Lower lobe of right lung (tissue), 2 donors: ENCODE measurements around the gene DNAJC1. TPM values are rescaled to one million over a fixed set of nuclear protein-coding genes. Genes with fewer than 3 reads are reported as not detected.

Experiments
- ATAC-seq, 2 donors: fragments of 200-7000 bp; cut with Tn5 transposase; one replicate each; pipeline ENCODE4 v1.9.1; 2020 to 2022; ENCODE audit warnings: mild to moderate bottlenecking in 2 of 2, moderate library complexity in 2 of 2
- DNase-seq: peaks from one replicate; pipeline ENCODE4 v3.0.0-alpha.2; 2020
- H3K27ac ChIP-seq: fragments of 200-600 bp; one replicate; pipeline ENCODE4 v1.8.0; 2022
- H3K27me3 ChIP-seq: fragments of 200-600 bp; one replicate; pipeline ENCODE4 v1.8.0; 2022; ENCODE audit warnings: low read depth
- H3K36me3 ChIP-seq: fragments of 200-600 bp; one replicate; pipeline ENCODE4 v1.8.0; 2022; ENCODE audit warnings: mild to moderate bottlenecking
- H3K4me1 ChIP-seq: fragments of 200-600 bp; one replicate; pipeline ENCODE4 v1.8.0; 2022
- H3K4me3 ChIP-seq: fragments of 200-600 bp; one replicate; pipeline ENCODE4 v1.8.0; 2022; ENCODE audit warnings: mild to moderate bottlenecking
- H3K9me3 ChIP-seq: fragments of 200-600 bp; one replicate; pipeline ENCODE4 v1.8.0; 2022
- intact Hi-C: fragments of 100-400 bp; cut with DNase I; formaldehyde crosslinking; loops from one replicate; pipeline ENCODE4 v1.11.0; 2022
- total RNA-seq: library from RNA; stranded (reverse); fragmentation: NEBNext Ultra II Directional; extraction: Animal tissue kit (Norgen Biotek cat#: 25700); gene quantifications from one replicate; pipeline ENCODE4 v1.2.1, GENCODE V29; 2021
- TF ChIP-seq, protein P1 (sequence below): fragments of 200-600 bp; IDR thresholded peaks from one replicate; pipeline ENCODE4 v1.8.0; 2022; ENCODE audit warnings: antibody characterized with exemption, mild to moderate bottlenecking
- donor health status: DM: no; HTN: yes; CAD: no; lungs with severe emphysema.

The DNAJC1 gene
- total RNA-seq, 1 donor from 2014 or later = 32.5 TPM

DNA sequence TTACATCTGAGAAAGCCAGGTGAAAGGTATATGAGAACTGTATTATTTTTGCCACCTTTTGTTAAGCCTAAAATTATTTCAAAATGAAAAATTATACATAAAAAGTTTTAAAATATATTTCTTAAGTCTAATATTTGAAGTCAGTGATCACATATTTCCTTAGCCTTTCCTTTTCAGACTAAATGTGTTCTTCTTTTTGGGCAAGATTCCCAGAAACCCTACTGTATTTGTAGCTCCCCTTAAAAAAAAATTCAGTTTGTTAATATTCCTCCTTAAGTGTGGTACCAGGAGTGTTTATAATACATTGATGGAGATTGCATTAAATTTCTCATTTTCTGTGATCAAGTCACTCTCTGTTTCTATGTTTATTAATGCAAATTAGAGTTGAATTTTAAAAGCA lies 22.8 kb downstream of the DNAJC1 start:
- Histone ChIP-seq H3K27me3 (no peaks in the 10 kb centered on the region), H3K9me3 (no peaks in the 10 kb centered on the region), H3K36me3 (no peaks in the 10 kb centered on the region), H3K4me3 (no peak overlapping the region), H3K4me1 (peaks cover 6% of the 10 kb centered on the region), H3K27ac (no peak overlapping the region)
- intact Hi-C loops = no loop called here
- TF ChIP-seq, protein P1, sequence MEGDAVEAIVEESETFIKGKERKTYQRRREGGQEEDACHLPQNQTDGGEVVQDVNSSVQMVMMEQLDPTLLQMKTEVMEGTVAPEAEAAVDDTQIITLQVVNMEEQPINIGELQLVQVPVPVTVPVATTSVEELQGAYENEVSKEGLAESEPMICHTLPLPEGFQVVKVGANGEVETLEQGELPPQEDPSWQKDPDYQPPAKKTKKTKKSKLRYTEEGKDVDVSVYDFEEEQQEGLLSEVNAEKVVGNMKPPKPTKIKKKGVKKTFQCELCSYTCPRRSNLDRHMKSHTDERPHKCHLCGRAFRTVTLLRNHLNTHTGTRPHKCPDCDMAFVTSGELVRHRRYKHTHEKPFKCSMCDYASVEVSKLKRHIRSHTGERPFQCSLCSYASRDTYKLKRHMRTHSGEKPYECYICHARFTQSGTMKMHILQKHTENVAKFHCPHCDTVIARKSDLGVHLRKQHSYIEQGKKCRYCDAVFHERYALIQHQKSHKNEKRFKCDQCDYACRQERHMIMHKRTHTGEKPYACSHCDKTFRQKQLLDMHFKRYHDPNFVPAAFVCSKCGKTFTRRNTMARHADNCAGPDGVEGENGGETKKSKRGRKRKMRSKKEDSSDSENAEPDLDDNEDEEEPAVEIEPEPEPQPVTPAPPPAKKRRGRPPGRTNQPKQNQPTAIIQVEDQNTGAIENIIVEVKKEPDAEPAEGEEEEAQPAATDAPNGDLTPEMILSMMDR = no peak
- ATAC-seq = no peak
- no peak for DNase-seq

DNA sequence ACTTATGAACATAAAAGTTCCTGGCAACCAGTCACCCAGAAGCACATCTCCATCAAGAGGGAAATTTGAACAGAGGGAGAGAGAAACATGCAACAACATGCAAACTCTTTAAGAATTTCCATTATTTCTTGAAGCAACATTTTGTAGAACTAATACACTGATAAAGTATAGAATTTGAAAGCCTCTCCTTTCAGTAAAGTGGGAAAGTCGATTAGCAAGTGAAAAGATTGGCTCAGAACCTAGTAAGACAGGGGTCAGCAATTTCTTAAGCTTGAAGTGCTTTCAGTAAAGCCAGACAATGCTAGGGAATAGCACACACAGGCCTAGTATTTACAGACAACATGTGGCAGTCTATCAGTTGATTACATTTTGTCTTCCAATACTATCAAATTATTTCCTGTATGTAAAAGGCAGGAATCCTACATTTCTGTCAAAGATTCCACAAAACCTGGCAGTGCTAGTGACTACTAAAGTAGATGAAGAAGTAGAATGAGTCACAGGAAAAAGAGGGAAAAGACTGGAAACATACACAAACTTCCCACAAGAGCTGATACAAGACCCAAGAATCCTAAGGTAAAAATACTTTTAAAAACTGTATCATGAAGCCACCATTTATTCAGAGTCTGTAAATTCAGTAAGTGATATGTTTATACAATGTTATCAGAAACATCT lies 25.2 kb downstream of the DNAJC1 start:
- DNase-seq (no peak), ATAC-seq (no peak)
- peaks cover 11% of the 10 kb centered on the region for H3K4me1 ChIP-seq
- no peak overlapping the region for H3K4me3 ChIP-seq
- no peaks in the 10 kb centered on the region for H3K36me3 ChIP-seq
- no peaks in the 10 kb centered on the region for H3K9me3 ChIP-seq
- intact Hi-C loops = no loop called here
- TF ChIP-seq, protein P1 = no peak
- H3K27ac ChIP-seq = no peak overlapping the region
- H3K27me3 ChIP-seq = no peaks in the 10 kb centered on the region

DNA sequence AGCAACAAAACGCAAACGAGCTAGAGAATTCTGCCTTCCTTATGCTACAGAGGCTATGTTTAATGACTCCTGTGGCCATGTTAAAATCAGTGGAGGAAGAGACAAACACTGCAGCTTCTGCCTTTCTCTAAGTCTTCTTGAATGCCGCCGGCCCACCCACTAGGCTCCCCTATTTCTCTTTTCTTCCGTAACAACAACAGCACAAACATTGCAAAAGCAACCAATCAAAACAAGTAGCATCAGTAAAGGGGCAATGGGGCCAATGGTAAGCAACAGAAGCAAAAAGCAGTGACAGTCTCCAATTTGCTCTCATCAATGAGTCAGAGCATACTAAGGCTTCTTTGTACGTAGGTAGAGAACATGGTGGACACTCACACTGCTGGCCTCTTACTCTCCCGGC lies 26.8 kb downstream of the DNAJC1 start:
- DNase-seq (no peak), ATAC-seq (no peak)
- H3K9me3 ChIP-seq = no peaks in the 10 kb centered on the region
- TF ChIP-seq, protein P1 = no peak
- intact Hi-C loops = no loop called here
- no peaks in the 10 kb centered on the region for H3K36me3 ChIP-seq
- H3K4me1 ChIP-seq = peaks cover 11% of the 10 kb centered on the region
- H3K27ac ChIP-seq = no peak overlapping the region
- H3K27me3 ChIP-seq = no peaks in the 10 kb centered on the region
- no peak overlapping the region for H3K4me3 ChIP-seq

DNA sequence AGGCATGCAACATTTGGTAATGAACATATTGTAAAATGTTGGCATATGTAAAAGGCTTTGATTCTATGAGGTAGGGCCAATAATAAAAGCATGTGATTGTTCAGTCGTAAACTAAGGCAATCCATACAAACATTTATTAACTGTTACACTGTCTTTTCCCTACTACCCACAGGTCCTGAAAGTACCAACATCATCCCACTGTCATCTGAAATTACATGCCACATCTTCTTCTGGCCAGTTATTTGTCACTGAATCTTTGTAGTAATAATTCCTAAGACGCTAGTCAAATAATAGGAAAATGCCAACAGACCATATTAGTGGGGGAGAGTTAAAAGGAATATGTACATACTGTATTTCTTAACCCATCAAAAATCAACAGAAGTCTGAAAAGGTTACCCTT lies 27.2 kb downstream of the DNAJC1 start:
- H3K27me3 ChIP-seq = no peaks in the 10 kb centered on the region
- intact Hi-C loops = no loop called here
- TF ChIP-seq, protein P1 = no peak
- H3K9me3 ChIP-seq = no peaks in the 10 kb centered on the region
- DNase-seq (no peak), ATAC-seq (no peak)
- no peaks in the 10 kb centered on the region for H3K36me3 ChIP-seq
- peaks cover 11% of the 10 kb centered on the region for H3K4me1 ChIP-seq
- H3K4me3 ChIP-seq = no peak overlapping the region
- no peak overlapping the region for H3K27ac ChIP-seq

DNA sequence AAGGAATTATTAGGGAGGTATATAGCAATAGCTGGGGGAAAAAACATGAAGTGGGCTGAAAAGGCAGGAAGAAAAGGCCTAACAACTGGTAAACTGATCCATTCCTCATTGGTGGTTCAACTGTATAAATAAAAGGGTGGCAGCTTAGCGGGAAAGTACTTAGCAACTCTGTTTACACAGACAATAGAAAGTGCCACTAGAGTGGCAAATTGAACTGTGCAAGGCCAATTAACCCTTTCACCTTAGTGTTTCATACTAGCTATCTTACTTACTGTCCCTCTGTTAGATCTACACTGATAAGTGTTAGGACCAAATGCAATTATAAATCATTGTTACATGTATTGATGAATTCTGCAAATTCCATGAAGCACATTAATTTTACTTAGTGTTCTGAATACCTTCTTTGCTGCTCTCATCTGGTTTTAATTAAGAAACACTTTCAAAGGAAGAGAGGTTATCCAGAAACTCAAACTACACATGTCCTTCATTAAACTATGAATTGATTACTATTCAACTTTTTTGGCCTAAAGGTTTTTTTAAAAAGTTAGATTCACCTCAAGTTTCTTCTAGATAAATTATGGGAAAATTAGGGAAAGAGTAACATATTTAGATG lies 28.0 kb downstream of the DNAJC1 start:
- TF ChIP-seq, protein P1 = no peak
- no peaks in the 10 kb centered on the region for H3K27me3 ChIP-seq
- intact Hi-C loops = no loop called here
- no peaks in the 10 kb centered on the region for H3K36me3 ChIP-seq
- peaks cover 11% of the 10 kb centered on the region for H3K4me1 ChIP-seq
- peak; percentile 45 to 52 for ATAC-seq
- no peak overlapping the region for H3K4me3 ChIP-seq
- H3K27ac ChIP-seq = no peak overlapping the region
- no peak for DNase-seq
- no peaks in the 10 kb centered on the region for H3K9me3 ChIP-seq
